ENCODE results near the gene RBPMS2. TPM values are rescaled to one million over a fixed set of nuclear protein-coding genes. Genes with fewer than 3 reads are reported as not detected.

Gene RBPMS2
- total RNA-seq, 2 experiments from 2014 or later: not detected

- Mint-ChIP-seq H3K4me1 (ENCODE audit: low read depth) (no peaks in the 10 kb centered on the region), H3K36me3 (ENCODE audit: low read depth) (no peaks in the 10 kb centered on the region), H3K27ac (no peak overlapping the region), H3K4me3 (no peak overlapping the region), H3K9me3 (no peaks in the 10 kb centered on the region), H3K27me3 (peaks cover 45% of the 10 kb centered on the region)
- intact Hi-C loops (cut with DNase I, micrococcal nuclease): no loop called here
- ChIA-PET CTCF (no interaction called here), POLR2A (no interaction called here)
- Histone ChIP-seq H3K4me3 (ENCODE audit: low read length) (no peak overlapping the region), H3K36me3 (ENCODE audit: insufficient read depth, low read length) (no peaks in the 10 kb centered on the region), H3K4me1 (ENCODE audit: insufficient read depth, low read length) (peaks cover 8% of the 10 kb centered on the region), H3K27ac (ENCODE audit: low read depth in 1 of 2, low read length in 2 of 2) (no peak overlapping the region), H3K27me3 (ENCODE audit: control insufficient read depth in 1 of 2, insufficient read depth in 2 of 2, low read length in 2 of 2) (peaks cover 26 to 28% of the 10 kb centered on the region in 2 experiments), H3K9me3 (ENCODE audit: control insufficient read depth in 1 of 2, insufficient read depth in 1 of 2, low read length in 2 of 2) (peaks cover 0 to 8% of the 10 kb centered on the region in 2 experiments)
- ATAC-seq (ENCODE audit: poor library complexity): no peak
- TF ChIP-seq CTCF (IDR thresholded peaks at IDR 0.05): no peak
- DNase-seq: no peak
These were observed 2.4 kb downstream of the RBPMS2 start for GRCh38 chr15:64772964-64773363.

GRCh38 chr15:64772488-64772887 is 2.9 kb downstream of the RBPMS2 start:
- Histone ChIP-seq H3K27me3 (ENCODE audit: control insufficient read depth in 1 of 2, insufficient read depth in 2 of 2, low read length in 2 of 2) (peaks cover 26 to 28% of the 10 kb centered on the region in 2 experiments), H3K27ac (ENCODE audit: low read depth in 1 of 2, low read length in 2 of 2) (no peak overlapping the region), H3K4me1 (ENCODE audit: insufficient read depth, low read length) (peaks cover 8% of the 10 kb centered on the region), H3K36me3 (ENCODE audit: insufficient read depth, low read length) (no peaks in the 10 kb centered on the region), H3K4me3 (ENCODE audit: low read length) (no peak overlapping the region), H3K9me3 (ENCODE audit: control insufficient read depth in 1 of 2, insufficient read depth in 1 of 2, low read length in 2 of 2) (peaks cover 0 to 8% of the 10 kb centered on the region in 2 experiments)
- intact Hi-C loops (cut with DNase I, micrococcal nuclease): no loop called here
- TF ChIP-seq CTCF (IDR thresholded peaks at IDR 0.05): no peak
- no peaks in the 10 kb centered on the region for H3K36me3 Mint-ChIP-seq (ENCODE audit: low read depth)
- H3K27me3 Mint-ChIP-seq: peaks cover 41% of the 10 kb centered on the region
- ChIA-PET CTCF (no interaction called here), POLR2A (no interaction called here)
- DNase-seq: no peak
- no peak overlapping the region for H3K4me3 Mint-ChIP-seq
- H3K9me3 Mint-ChIP-seq: no peaks in the 10 kb centered on the region
- no peak for ATAC-seq (ENCODE audit: poor library complexity)
- H3K27ac Mint-ChIP-seq: no peak overlapping the region
- no peaks in the 10 kb centered on the region for H3K4me1 Mint-ChIP-seq (ENCODE audit: low read depth)

GRCh38 chr15:64770626-64771025 is 4.8 kb downstream of the RBPMS2 start:
- H3K4me3 ChIP-seq (ENCODE audit: low read length): no peak overlapping the region
- peaks cover 0 to 8% of the 10 kb centered on the region in 2 experiments for H3K9me3 ChIP-seq (ENCODE audit: control insufficient read depth in 1 of 2, insufficient read depth in 1 of 2, low read length in 2 of 2)
- Mint-ChIP-seq H3K4me3 (no peak overlapping the region), H3K9me3 (no peaks in the 10 kb centered on the region), H3K27ac (no peak overlapping the region), H3K27me3 (peaks cover 24% of the 10 kb centered on the region), H3K4me1 (ENCODE audit: low read depth) (no peaks in the 10 kb centered on the region), H3K36me3 (ENCODE audit: low read depth) (no peaks in the 10 kb centered on the region)
- peaks cover 5% of the 10 kb centered on the region for H3K4me1 ChIP-seq (ENCODE audit: insufficient read depth, low read length)
- ATAC-seq (ENCODE audit: poor library complexity) (no peak), DNase-seq (no peak)
- H3K27ac ChIP-seq (ENCODE audit: low read depth in 1 of 2, low read length in 2 of 2): no peak overlapping the region
- peaks cover 17 to 20% of the 10 kb centered on the region in 2 experiments for H3K27me3 ChIP-seq (ENCODE audit: control insufficient read depth in 1 of 2, insufficient read depth in 2 of 2, low read length in 2 of 2)
- ChIA-PET CTCF (no interaction called here), POLR2A (no interaction called here)
- no peak for TF ChIP-seq CTCF (IDR thresholded peaks at IDR 0.05)
- intact Hi-C loops (cut with DNase I, micrococcal nuclease): no loop called here
- no peaks in the 10 kb centered on the region for H3K36me3 ChIP-seq (ENCODE audit: insufficient read depth, low read length)
